Retinal pigment epithelial cell (primary cell): ENCODE data around the gene FHOD3.

Source experiments
- DNase-seq: peaks from one replicate; pipeline ENCODE4 v3.0.0-alpha.2; 2010; ENCODE audit warnings: low read depth
- H3K4me3 ChIP-seq: 2 replicates; pipeline ENCODE4 v1.5.1; 2011; ENCODE audit warnings: mild to moderate bottlenecking, low read length, control low read depth, moderate library complexity
- CTCF ChIP-seq: conservative IDR thresholded peaks from 2 replicates; pipeline ENCODE4 v1.5.1; 2011; ENCODE audit warnings: low read depth, low read length, control low read depth, inconsistent platforms

FHOD3 gene

GRCh38 chr18:36590621-36591580 lies 293.4 kb downstream of the FHOD3 start:
- no peak overlapping the region for H3K4me3 ChIP-seq
- TF ChIP-seq CTCF = no peak
- DNase-seq = no peak

GRCh38 chr18:36592282-36592681 lies 294.8 kb downstream of the FHOD3 start:
- no peak overlapping the region for H3K4me3 ChIP-seq
- no peak for TF ChIP-seq CTCF
- DNase-seq = no peak

- no peak for TF ChIP-seq CTCF
Observed at GRCh38 chr18:36593001-36593400, 295.5 kb downstream of the FHOD3 start.

GRCh38 chr18:36593641-36594040 lies 296.1 kb downstream of the FHOD3 start:
- DNase-seq = no peak
- TF ChIP-seq CTCF = no peak
- no peak overlapping the region for H3K4me3 ChIP-seq

More at GRCh38 chr18:36593001-36593400, 295.5 kb downstream of the FHOD3 start:
- H3K4me3 ChIP-seq = no peak overlapping the region
- no peak for DNase-seq

GRCh38 chr18:36594621-36595020 lies 297.1 kb downstream of the FHOD3 start:
- DNase-seq = no peak
- H3K4me3 ChIP-seq = no peak overlapping the region
- no peak for TF ChIP-seq CTCF

- DNase-seq = no peak
- no peak overlapping the region for H3K4me3 ChIP-seq
- no peak for TF ChIP-seq CTCF
Observed at GRCh38 chr18:36595046-36595817, 297.7 kb downstream of the FHOD3 start.
